Endothelial cell of umbilical vein (primary cell): ENCODE results near the gene ZNF580. TPM values are rescaled to one million over a fixed set of nuclear protein-coding genes. Genes with fewer than 3 reads are reported as not detected.

Experiments used
- BruUV-seq: library from RNA; stranded (reverse); fragments of 400-500 nt; replicated peaks from 2 replicates; lab custom pipeline; 2021; lab: Mats Ljungman, UMichigan
- CTCF ChIA-PET: fragments of 300-600, 350-600 bp; sonication (Branson Sonifier 250); formaldehyde crosslinking; loops from one replicate; lab custom pipeline; 2021; ENCODE audit warnings: antibody characterized with exemption, inconsistent platforms; lab: Charles Lee
- POLR2A ChIA-PET: fragments of 300-600, 350-600 bp; sonication (Branson Sonifier 250); formaldehyde crosslinking; loops from one replicate; lab custom pipeline; 2021; ENCODE audit warnings: antibody characterized with exemption, inconsistent platforms; lab: Charles Lee
- DNase-seq: peaks from one replicate; pipeline ENCODE4 v3.0.0-alpha.2; 2011; ENCODE audit warnings: low read depth, low spot score
- FAIRE-seq: peaks from 2 replicates; lab custom pipeline; 2011; peaks lifted over from hg19 to GRCh38; lab: Jason Lieb, UNC
- H2AFZ ChIP-seq: 2 replicates; pipeline ENCODE4 v1.6.0; 2012; ENCODE audit warnings: low read depth, low read length, control low read depth, inconsistent platforms
- H3K27ac ChIP-seq: 2 replicates; pipeline ENCODE4 v1.5.1; 2011; ENCODE audit warnings: low read depth, mild to moderate bottlenecking, control low read depth, low read length, moderate library complexity; ENCODE audit not compliant: insufficient read depth
- H3K27me3 ChIP-seq, 2 experiments: 2 replicates each; pipeline versions ENCODE4 v1.6.0 to v1.6.1; 2011; ENCODE audit warnings: low read length in 2 of 2, mixed read lengths in 1 of 2; ENCODE audit not compliant: control insufficient read depth in 2 of 2, insufficient read depth in 2 of 2
- H3K36me3 ChIP-seq, 2 experiments: 2 replicates in 1 of 2; 3 replicates in 1 of 2; pipeline ENCODE4 v1.5.1; 2011; ENCODE audit warnings: low read length in 2 of 2, mild to moderate bottlenecking in 1 of 2, moderate library complexity in 1 of 2; ENCODE audit not compliant: control insufficient read depth in 2 of 2, insufficient read depth in 2 of 2; ENCODE audit errors: extremely low read depth in 1 of 2
- H3K4me1 ChIP-seq: 3 replicates; pipeline ENCODE4 v1.5.1; 2011; ENCODE audit warnings: mild to moderate bottlenecking, low read length; ENCODE audit not compliant: control insufficient read depth, insufficient read depth; ENCODE audit errors: extremely low read depth
- H3K4me2 ChIP-seq: 2 replicates; pipeline ENCODE4 v1.6.1; 2011; ENCODE audit warnings: low read length, control low read depth, mixed read lengths; ENCODE audit not compliant: insufficient read depth
- H3K4me3 ChIP-seq, 3 experiments: fragments of 200-600 bp in 1 of 3; sonication (generic), shearing (Covaris generic) in 1 of 3; replicated peaks in 1 of 3; 2 replicates each; pipeline ENCODE4 v1.5.1; 2011 to 2016; ENCODE audit warnings: control low read depth in 3 of 3, low read length in 3 of 3, mild to moderate bottlenecking in 2 of 3, inconsistent platforms in 1 of 3, low read depth in 1 of 3, moderate library complexity in 1 of 3; ENCODE audit not compliant: insufficient read depth in 1 of 3
- H3K79me2 ChIP-seq: 2 replicates; pipeline ENCODE4 v1.6.0; 2012; ENCODE audit warnings: low read length, inconsistent platforms; ENCODE audit not compliant: control insufficient read depth, insufficient read depth
- H3K9ac ChIP-seq: replicated peaks from 2 replicates; pipeline ENCODE3; 2011; ENCODE audit warnings: low read length, control low read depth; ENCODE audit not compliant: insufficient read depth; ENCODE audit errors: extremely low read depth
- H3K9me1 ChIP-seq: replicated peaks from 3 replicates; pipeline ENCODE4 v1.6.0; 2011; ENCODE audit warnings: mild to moderate bottlenecking, low read length; ENCODE audit not compliant: control insufficient read depth, insufficient read depth; ENCODE audit errors: extremely low read depth
- H3K9me3 ChIP-seq: replicated peaks from 2 replicates; pipeline ENCODE4 v1.5.1; 2012; ENCODE audit warnings: low read length, inconsistent platforms; ENCODE audit not compliant: control insufficient read depth, insufficient read depth
- H4K20me1 ChIP-seq: replicated peaks from 2 replicates; pipeline ENCODE3; 2011; ENCODE audit warnings: mild to moderate bottlenecking, low read length; ENCODE audit not compliant: control insufficient read depth, insufficient read depth; ENCODE audit errors: extremely low read depth
- EZH2 ChIP-seq: IDR thresholded peaks from 2 replicates; pipeline ENCODE4 v1.6.1; 2012; ENCODE audit warnings: borderline replicate concordance, low read depth, mild to moderate bottlenecking, moderate library complexity, low read length, inconsistent platforms; ENCODE audit not compliant: severe bottlenecking
- FOS ChIP-seq: IDR thresholded peaks from 2 replicates; pipeline ENCODE4 v1.6.1; 2011; ENCODE audit warnings: mild to moderate bottlenecking, low read length, moderate library complexity, borderline replicate concordance; ENCODE audit not compliant: insufficient read depth
- GATA2 ChIP-seq: IDR thresholded peaks from 2 replicates; pipeline ENCODE4 v1.7.0; 2011; ENCODE audit warnings: low read depth, mild to moderate bottlenecking, moderate library complexity, mixed read lengths, low read length; ENCODE audit not compliant: insufficient read length, insufficient read depth
- JUN ChIP-seq: IDR thresholded peaks from 2 replicates; pipeline ENCODE4 v1.6.1; 2011; ENCODE audit warnings: borderline replicate concordance, low read depth; ENCODE audit not compliant: insufficient read length, insufficient read depth
- MYC ChIP-seq: IDR thresholded peaks from one replicate; pipeline ENCODE4 v1.6.1; 2011; ENCODE audit warnings: mild to moderate bottlenecking, low read depth, low read length
- POLR2A ChIP-seq: IDR thresholded peaks from 2 replicates; pipeline ENCODE4 v1.6.1; 2012; ENCODE audit warnings: low read depth, mild to moderate bottlenecking, control low read depth, low read length
- POLR2AphosphoS5 ChIP-seq: IDR thresholded peaks from 2 replicates; pipeline ENCODE4 v1.6.1; 2012; ENCODE audit warnings: low read depth, mild to moderate bottlenecking, control low read depth, low read length, moderate library complexity; ENCODE audit not compliant: insufficient read depth
- dilution Hi-C: fragments of 300-500 bp; cut with MboI; formaldehyde crosslinking; loops from one replicate; pipeline ENCODE4 v1.15.0; 2019; ENCODE audit warnings: low sequenced_read_pairs; ENCODE audit not compliant: extremely low pct_ligation_motif_present
- intact Hi-C: fragments of 100-400 bp; cut with micrococcal nuclease; formaldehyde crosslinking; loops from one replicate; pipeline ENCODE4 v1.10.0; 2022
- polyA plus RNA-seq, 4 experiments: library from polyadenylated mRNA; depleted of rRNA in 3 of 4; stranded (reverse) in 3 of 4; unstranded in 1 of 4; fragments of >200 nt; gene quantifications; 2 replicates each; pipeline versions ENCODE4 v1.2.1 to v1.2.3, GENCODE V29; 2011 to 2012; ENCODE audit warnings: missing spikeins in 1 of 4
- total RNA-seq: library from RNA; stranded (reverse); gene quantifications from 2 replicates; pipeline ENCODE4 v1.2.3, GENCODE V29; 2021
- TF ChIP-seq, protein P1 (sequence below): IDR thresholded peaks from 2 replicates; pipeline ENCODE4 v1.6.1; 2011; ENCODE audit not compliant: insufficient read depth, insufficient read length
- TF ChIP-seq, protein P2 (sequence below), 2 donors: IDR thresholded peaks; 1 replicate in 1 of 2; 2 replicates in 1 of 2; pipeline ENCODE4 v1.5.1; 2011; ENCODE audit warnings: low read length in 2 of 2, mild to moderate bottlenecking in 2 of 2, moderate library complexity in 2 of 2, control low read depth in 1 of 2, inconsistent platforms in 1 of 2, low read depth in 1 of 2; ENCODE audit not compliant: insufficient read depth in 1 of 2; ENCODE audit errors: extremely low read depth in 1 of 2

Gene ZNF580
- total and polyA plus RNA-seq, 2 donors (not counting 3 experiments of a cell fraction or from before 2014, with no cell fraction given) = 13.7 to 41.1 TPM

DNA sequence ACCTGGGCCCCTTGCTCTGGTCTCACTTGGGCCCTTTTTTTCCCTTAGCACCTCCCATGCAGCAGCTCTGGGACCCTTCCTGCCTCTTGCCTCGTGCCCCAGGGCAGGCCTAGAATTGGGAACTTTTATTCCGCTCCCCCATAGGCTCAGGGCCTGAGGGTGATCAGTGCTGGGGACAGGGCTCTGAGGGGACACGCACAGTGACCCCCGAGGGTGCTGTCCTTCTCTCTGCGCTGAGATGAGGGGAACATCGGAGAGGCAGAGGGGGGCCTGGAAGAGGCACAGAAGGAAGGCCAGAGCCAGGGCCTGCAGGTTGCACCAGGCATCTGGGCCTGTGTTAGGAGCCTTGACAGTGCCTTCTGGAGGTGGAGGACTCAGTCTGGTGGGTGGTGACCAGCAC, 45.0 kb downstream of the ZNF580 start:
- FAIRE-seq (no peak), DNase-seq (no peak)

More for the DNA sequence above, 45.0 kb downstream of the ZNF580 start:
- no peaks in the 10 kb centered on the region for H3K9me1 ChIP-seq
- TF ChIP-seq, protein P1, sequence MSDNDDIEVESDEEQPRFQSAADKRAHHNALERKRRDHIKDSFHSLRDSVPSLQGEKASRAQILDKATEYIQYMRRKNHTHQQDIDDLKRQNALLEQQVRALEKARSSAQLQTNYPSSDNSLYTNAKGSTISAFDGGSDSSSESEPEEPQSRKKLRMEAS = no peak
- TF ChIP-seq, protein P2, sequence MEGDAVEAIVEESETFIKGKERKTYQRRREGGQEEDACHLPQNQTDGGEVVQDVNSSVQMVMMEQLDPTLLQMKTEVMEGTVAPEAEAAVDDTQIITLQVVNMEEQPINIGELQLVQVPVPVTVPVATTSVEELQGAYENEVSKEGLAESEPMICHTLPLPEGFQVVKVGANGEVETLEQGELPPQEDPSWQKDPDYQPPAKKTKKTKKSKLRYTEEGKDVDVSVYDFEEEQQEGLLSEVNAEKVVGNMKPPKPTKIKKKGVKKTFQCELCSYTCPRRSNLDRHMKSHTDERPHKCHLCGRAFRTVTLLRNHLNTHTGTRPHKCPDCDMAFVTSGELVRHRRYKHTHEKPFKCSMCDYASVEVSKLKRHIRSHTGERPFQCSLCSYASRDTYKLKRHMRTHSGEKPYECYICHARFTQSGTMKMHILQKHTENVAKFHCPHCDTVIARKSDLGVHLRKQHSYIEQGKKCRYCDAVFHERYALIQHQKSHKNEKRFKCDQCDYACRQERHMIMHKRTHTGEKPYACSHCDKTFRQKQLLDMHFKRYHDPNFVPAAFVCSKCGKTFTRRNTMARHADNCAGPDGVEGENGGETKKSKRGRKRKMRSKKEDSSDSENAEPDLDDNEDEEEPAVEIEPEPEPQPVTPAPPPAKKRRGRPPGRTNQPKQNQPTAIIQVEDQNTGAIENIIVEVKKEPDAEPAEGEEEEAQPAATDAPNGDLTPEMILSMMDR (IDR thresholded peaks at IDR 0.05; ENCODE audit: extremely low read depth in 1 of 2, insufficient read depth in 1 of 2, low read depth in 1 of 2, low read length in 2 of 2) = no peak
- TF ChIP-seq POLR2AphosphoS5 = no peak
- TF ChIP-seq MYC = no peak
- no peak for TF ChIP-seq EZH2
- TF ChIP-seq GATA2 = no peak
- no peak for TF ChIP-seq FOS
- TF ChIP-seq JUN = no peak
- TF ChIP-seq POLR2A = no peak
- H3K79me2 ChIP-seq = peaks cover 44% of the 10 kb centered on the region
- H3K9ac ChIP-seq = no peak overlapping the region
- H3K4me1 ChIP-seq = no peaks in the 10 kb centered on the region
- peaks cover 3 to 57% of the 10 kb centered on the region in 2 experiments for H3K36me3 ChIP-seq
- POLR2A ChIA-PET = no interaction called here
- dilution Hi-C loops (no loop called here), intact Hi-C loops (no loop called here)
- CTCF ChIA-PET = no interaction called here
- BruUV-seq = no TSS peak
- no peaks in the 10 kb centered on the region for H3K27me3 ChIP-seq
- H3K27ac ChIP-seq = no peak overlapping the region
- H3K4me2 ChIP-seq = no peak overlapping the region
- H4K20me1 ChIP-seq = no peaks in the 10 kb centered on the region
- no peaks in the 10 kb centered on the region for H3K9me3 ChIP-seq
- H3K4me3 ChIP-seq = no peak overlapping the region
- no peak overlapping the region for H2AFZ ChIP-seq
